ENCODE results near the gene FIGNL2. TPM values are rescaled to one million over a fixed set of nuclear protein-coding genes. Genes with fewer than 3 reads are reported as not detected.

FIGNL2 gene
- total RNA-seq, 1 donor from 2014 or later, result 9.3 TPM

DNA sequence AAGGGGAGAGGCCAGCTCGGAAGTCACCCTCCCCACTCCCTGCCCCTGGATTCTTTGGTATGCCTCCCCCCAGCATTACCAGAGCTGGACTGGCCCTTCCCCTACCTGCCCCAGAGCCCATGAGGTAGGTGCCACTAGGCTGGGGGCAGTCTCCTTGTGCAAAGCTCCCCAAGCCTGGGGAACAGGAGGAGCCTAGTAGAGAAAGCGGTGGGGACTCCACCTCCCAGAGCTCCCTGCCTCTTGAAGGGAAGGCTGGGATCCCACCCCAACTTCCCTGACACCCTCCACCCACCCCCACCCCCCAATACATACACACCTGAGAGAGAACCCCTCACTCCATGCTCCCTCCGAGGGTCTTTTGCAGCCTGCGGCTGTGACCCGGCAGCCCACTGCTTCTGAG lies 30.4 kb downstream of the FIGNL2 start:
- peaks cover 14% of the 10 kb centered on the region for H3K36me3 Mint-ChIP-seq
- H3K27ac ChIP-seq, result no peak overlapping the region
- H4K20me1 ChIP-seq (ENCODE audit: low read depth), result peaks cover 47% of the 10 kb centered on the region
- H3K27me3 Mint-ChIP-seq (ENCODE audit: insufficient read depth, low read depth), result peaks cover 26% of the 10 kb centered on the region
- H3K27me3 ChIP-seq, result peaks cover 46% of the 10 kb centered on the region
- no peak overlapping the region for H3K4me3 ChIP-seq
- no peak overlapping the region for H3K9ac ChIP-seq
- H2AFZ ChIP-seq (replicated peaks), result no peak overlapping the region
- no peak overlapping the region for H3K27ac Mint-ChIP-seq
- H3K4me1 Mint-ChIP-seq, result peaks cover 22% of the 10 kb centered on the region
- H3K36me3 ChIP-seq, result no peaks in the 10 kb centered on the region
- H3K79me2 ChIP-seq (ENCODE audit: low read depth), result peaks cover 6% of the 10 kb centered on the region
- TF ChIP-seq EZH2 (IDR thresholded peaks at IDR 0.05) (no peak), EZH2phosphoT487 (IDR thresholded peaks at IDR 0.05) (no peak)
- TF ChIP-seq, protein P1, sequence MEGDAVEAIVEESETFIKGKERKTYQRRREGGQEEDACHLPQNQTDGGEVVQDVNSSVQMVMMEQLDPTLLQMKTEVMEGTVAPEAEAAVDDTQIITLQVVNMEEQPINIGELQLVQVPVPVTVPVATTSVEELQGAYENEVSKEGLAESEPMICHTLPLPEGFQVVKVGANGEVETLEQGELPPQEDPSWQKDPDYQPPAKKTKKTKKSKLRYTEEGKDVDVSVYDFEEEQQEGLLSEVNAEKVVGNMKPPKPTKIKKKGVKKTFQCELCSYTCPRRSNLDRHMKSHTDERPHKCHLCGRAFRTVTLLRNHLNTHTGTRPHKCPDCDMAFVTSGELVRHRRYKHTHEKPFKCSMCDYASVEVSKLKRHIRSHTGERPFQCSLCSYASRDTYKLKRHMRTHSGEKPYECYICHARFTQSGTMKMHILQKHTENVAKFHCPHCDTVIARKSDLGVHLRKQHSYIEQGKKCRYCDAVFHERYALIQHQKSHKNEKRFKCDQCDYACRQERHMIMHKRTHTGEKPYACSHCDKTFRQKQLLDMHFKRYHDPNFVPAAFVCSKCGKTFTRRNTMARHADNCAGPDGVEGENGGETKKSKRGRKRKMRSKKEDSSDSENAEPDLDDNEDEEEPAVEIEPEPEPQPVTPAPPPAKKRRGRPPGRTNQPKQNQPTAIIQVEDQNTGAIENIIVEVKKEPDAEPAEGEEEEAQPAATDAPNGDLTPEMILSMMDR (IDR thresholded peaks at IDR 0.05), result no peak
- no peak for DNase-seq (ENCODE audit: low spot score)
- H3K4me1 ChIP-seq, result no peaks in the 10 kb centered on the region
- H3K9me3 Mint-ChIP-seq, result no peaks in the 10 kb centered on the region
- H3K4me2 ChIP-seq, result no peak overlapping the region
- H3K4me3 Mint-ChIP-seq, result no peak overlapping the region
- H3K9me3 ChIP-seq (ENCODE audit: low read depth), result no peaks in the 10 kb centered on the region
- peaks cover 46% of the 10 kb centered on the region for H3F3A ChIP-seq (ENCODE audit: low read depth)

- Mint-ChIP-seq H3K9me3 (no peaks in the 10 kb centered on the region), H3K4me1 (peaks cover 23% of the 10 kb centered on the region), H3K27me3 (ENCODE audit: insufficient read depth, low read depth) (peaks cover 29% of the 10 kb centered on the region), H3K36me3 (peaks cover 9% of the 10 kb centered on the region), H3K27ac (no peak overlapping the region), H3K4me3 (no peak overlapping the region)
- Histone ChIP-seq H3K9me3 (ENCODE audit: low read depth) (no peaks in the 10 kb centered on the region), H3K4me3 (no peak overlapping the region), H3K4me1 (no peaks in the 10 kb centered on the region), H3K4me2 (no peak overlapping the region), H3F3A (ENCODE audit: low read depth) (peaks cover 40% of the 10 kb centered on the region), H4K20me1 (ENCODE audit: low read depth) (peaks cover 39% of the 10 kb centered on the region), H3K27ac (no peak overlapping the region), H3K36me3 (no peaks in the 10 kb centered on the region), H2AFZ (replicated peaks) (no peak overlapping the region), H3K79me2 (ENCODE audit: low read depth) (peaks cover 4% of the 10 kb centered on the region), H3K9ac (no peak overlapping the region), H3K27me3 (peaks cover 45% of the 10 kb centered on the region)
- DNase-seq (ENCODE audit: low spot score), result no peak
- no peak for TF ChIP-seq EZH2 (IDR thresholded peaks at IDR 0.05)
- TF ChIP-seq, protein P1 (IDR thresholded peaks at IDR 0.05), result no peak
- no peak for TF ChIP-seq EZH2phosphoT487 (IDR thresholded peaks at IDR 0.05)
These were observed 31.2 kb downstream of the FIGNL2 start for GRCh38 chr12:51817027-51817953.

GRCh38 chr12:51815571-51815970 lies 32.9 kb downstream of the FIGNL2 start:
- no peak overlapping the region for H3K27ac ChIP-seq
- no peak overlapping the region for H3K4me2 ChIP-seq
- no peaks in the 10 kb centered on the region for H3K9me3 ChIP-seq (ENCODE audit: low read depth)
- TF ChIP-seq, protein P1 (IDR thresholded peaks at IDR 0.05), result no peak
- TF ChIP-seq EZH2phosphoT487 (IDR thresholded peaks at IDR 0.05) (no peak), EZH2 (IDR thresholded peaks at IDR 0.05) (no peak)
- H3F3A ChIP-seq (ENCODE audit: low read depth), result peaks cover 41% of the 10 kb centered on the region
- H3K79me2 ChIP-seq (ENCODE audit: low read depth), result no peaks in the 10 kb centered on the region
- H3K36me3 ChIP-seq, result no peaks in the 10 kb centered on the region
- Mint-ChIP-seq H3K36me3 (peaks cover 8% of the 10 kb centered on the region), H3K27ac (no peak overlapping the region), H3K4me3 (peak overlapping the region; percentile 83), H3K9me3 (no peaks in the 10 kb centered on the region), H3K4me1 (peaks cover 23% of the 10 kb centered on the region), H3K27me3 (ENCODE audit: insufficient read depth, low read depth) (peaks cover 33% of the 10 kb centered on the region)
- H3K27me3 ChIP-seq, result peaks cover 39% of the 10 kb centered on the region
- H3K4me3 ChIP-seq, result no peak overlapping the region
- no peaks in the 10 kb centered on the region for H3K4me1 ChIP-seq
- no peak overlapping the region for H3K9ac ChIP-seq
- DNase-seq (ENCODE audit: low spot score), result peak; percentile 53
- no peak overlapping the region for H2AFZ ChIP-seq (replicated peaks)
- peaks cover 34% of the 10 kb centered on the region for H4K20me1 ChIP-seq (ENCODE audit: low read depth)
